CD14-positive monocyte (primary cell): ENCODE data around the gene PRPF31. TPM values are rescaled to one million over a fixed set of nuclear protein-coding genes. Genes with fewer than 3 reads are reported as not detected.

Experiments
- DNase-seq, 3 donors: peaks; one replicate each; pipeline ENCODE4 v3.0.0-alpha.2; 2011 to 2022
- H2AFZ ChIP-seq: 2 replicates; pipeline ENCODE4 v1.6.0; 2012; ENCODE audit warnings: mild to moderate bottlenecking, low read depth, low read length, inconsistent platforms; ENCODE audit not compliant: insufficient read depth, poor library complexity, severe bottlenecking
- H3K27ac ChIP-seq, 2 donors: 1 replicate in 1 of 2; 2 replicates in 1 of 2; pipeline ENCODE4 v1.5.1; 2012 to 2013; ENCODE audit warnings: low read length in 2 of 2, control low read depth in 1 of 2, inconsistent platforms in 1 of 2, low read depth in 1 of 2, mild to moderate bottlenecking in 1 of 2
- H3K27me3 ChIP-seq, 2 donors: one replicate each; pipeline versions ENCODE4 v1.6.0 to v1.6.1; 2011 to 2013; ENCODE audit warnings: low read length in 2 of 2; ENCODE audit not compliant: control insufficient read depth in 2 of 2, insufficient read depth in 2 of 2
- H3K36me3 ChIP-seq, 2 donors: replicated peaks in 1 of 2; 1 replicate in 1 of 2; 2 replicates in 1 of 2; pipeline versions ENCODE4 v1.5.1 to v1.6.1; 2012 to 2013; ENCODE audit warnings: low read length in 2 of 2, control low read depth in 1 of 2, inconsistent platforms in 1 of 2, mild to moderate bottlenecking in 1 of 2; ENCODE audit not compliant: insufficient read depth in 2 of 2, control insufficient read depth in 1 of 2
- H3K4me1 ChIP-seq, 2 donors: 1 replicate in 1 of 2; 2 replicates in 1 of 2; pipeline versions ENCODE4 v1.5.1 to v1.6.1; 2012 to 2013; ENCODE audit warnings: low read length in 2 of 2, control low read depth in 1 of 2, inconsistent platforms in 1 of 2, mild to moderate bottlenecking in 1 of 2, moderate library complexity in 1 of 2; ENCODE audit not compliant: insufficient read depth in 2 of 2, control insufficient read depth in 1 of 2
- H3K4me2 ChIP-seq: replicated peaks from 2 replicates; pipeline ENCODE3; 2012; ENCODE audit warnings: low read length, moderate library complexity, mild to moderate bottlenecking; ENCODE audit not compliant: poor library complexity, severe bottlenecking; ENCODE audit errors: extremely low read depth
- H3K4me3 ChIP-seq, 3 experiments: fragments of 200-600 bp in 1 of 3; sonication (generic) in 1 of 3; replicated peaks in 1 of 3; 1 replicate in 2 of 3; 2 replicates in 1 of 3; pipeline ENCODE4 v1.5.1; 2011 to 2013; ENCODE audit warnings: low read length in 3 of 3, mild to moderate bottlenecking in 3 of 3, control low read depth in 2 of 3, low read depth in 2 of 3, inconsistent platforms in 1 of 3, moderate library complexity in 1 of 3
- H3K79me2 ChIP-seq: 2 replicates; pipeline ENCODE4 v1.6.0; 2012; ENCODE audit warnings: mild to moderate bottlenecking, control low read depth, inconsistent platforms, low read length, moderate library complexity; ENCODE audit not compliant: insufficient read depth
- H3K9ac ChIP-seq: 2 replicates; pipeline ENCODE4 v1.6.0; 2017; ENCODE audit warnings: low read length, mild to moderate bottlenecking; ENCODE audit not compliant: insufficient read depth, poor library complexity, severe bottlenecking
- H3K9me3 ChIP-seq, 2 donors: replicated peaks in 1 of 2; 1 replicate in 1 of 2; 2 replicates in 1 of 2; pipeline versions ENCODE4 v1.5.1 to v1.6.1; 2012 to 2013; ENCODE audit warnings: low read length in 2 of 2, control low read depth in 1 of 2; ENCODE audit not compliant: control insufficient read depth in 1 of 2, insufficient read depth in 1 of 2
- H4K20me1 ChIP-seq: 2 replicates; pipeline ENCODE4 v1.6.0; 2012; ENCODE audit warnings: mild to moderate bottlenecking, low read length, control low read depth, moderate library complexity; ENCODE audit not compliant: insufficient read depth
- H3K27ac Mint-ChIP-seq, 7 donors: one replicate each; pipeline ENCODE4 v1.8.0; 2020; ENCODE audit warnings: mild to moderate bottlenecking in 7 of 7, mixed read lengths in 7 of 7, moderate library complexity in 6 of 7, inconsistent platforms in 2 of 7
- H3K27me3 Mint-ChIP-seq, 3 donors: one replicate each; pipeline ENCODE4 v1.8.0; 2021 to 2022; ENCODE audit warnings: low read depth in 3 of 3, mild to moderate bottlenecking in 3 of 3, mixed read lengths in 3 of 3, moderate library complexity in 3 of 3, inconsistent platforms in 1 of 3
- H3K36me3 Mint-ChIP-seq, 2 donors: one replicate each; pipeline ENCODE4 v1.8.0; 2020; ENCODE audit warnings: mixed read lengths in 2 of 2, inconsistent platforms in 1 of 2, mild to moderate bottlenecking in 1 of 2
- H3K4me1 Mint-ChIP-seq: one replicate; pipeline ENCODE4 v1.8.0; 2020; ENCODE audit warnings: mild to moderate bottlenecking, mixed read lengths
- H3K4me3 Mint-ChIP-seq, 2 donors: one replicate each; pipeline ENCODE4 v1.8.0; 2020; ENCODE audit warnings: mild to moderate bottlenecking in 2 of 2, mixed read lengths in 2 of 2, moderate library complexity in 1 of 2
- H3K9me3 Mint-ChIP-seq, 7 donors: one replicate each; pipeline ENCODE4 v1.8.0; 2020 to 2022; ENCODE audit warnings: mixed read lengths in 7 of 7, mild to moderate bottlenecking in 6 of 7, moderate library complexity in 6 of 7, inconsistent platforms in 2 of 7
- CTCF ChIP-seq: fragments of 200-600 bp; IDR thresholded peaks from one replicate; pipeline ENCODE4 v1.8.0; 2022; ENCODE audit warnings: antibody characterized with exemption, mild to moderate bottlenecking
- WGBS: methylation state at CpG from one replicate; pipeline ENCODE4 v1.1.5; 2013; ENCODE audit warnings: missing lambda C conversion rate; ENCODE audit not compliant: insufficient coverage; 5-methylcytosine and 5-hydroxymethylcytosine counted together
- intact Hi-C, 2 donors: fragments of 100-400 bp; cut with micrococcal nuclease; formaldehyde crosslinking; loops; one replicate each; pipeline versions ENCODE4 v1.15.0 to v1.15.1; 2023
- polyA minus RNA-seq: library from RNA; depleted of rRNA, polyadenylated mRNA; stranded (reverse); fragments of >200 nt; gene quantifications from 2 replicates; pipeline ENCODE4 v1.2.3, GENCODE V29; 2012
- polyA plus RNA-seq, 3 donors: library from polyadenylated mRNA; depleted of rRNA in 1 of 3; unstranded in 2 of 3; stranded (reverse) in 1 of 3; fragments of 300-500 nt in 2 of 3; fragments of >200 nt in 1 of 3; fragmentation: Illumina TruSeq in 2 of 3; gene quantifications; 1 replicate in 2 of 3; 2 replicates in 1 of 3; pipeline ENCODE4 v1.2.3, GENCODE V29; 2012 to 2021
- total RNA-seq, 12 experiments: library from RNA in 1 of 12; stranded (reverse) in 1 of 12; fragments of 120-200 nt in 1 of 12; gene quantifications; one replicate each; pipeline ENCODE4 v1.2.4 and lab custom pipeline; 2013 to 2026; ENCODE audit warnings: mixed read lengths in 6 of 12, inconsistent platforms in 1 of 12

PRPF31 gene, protein sequence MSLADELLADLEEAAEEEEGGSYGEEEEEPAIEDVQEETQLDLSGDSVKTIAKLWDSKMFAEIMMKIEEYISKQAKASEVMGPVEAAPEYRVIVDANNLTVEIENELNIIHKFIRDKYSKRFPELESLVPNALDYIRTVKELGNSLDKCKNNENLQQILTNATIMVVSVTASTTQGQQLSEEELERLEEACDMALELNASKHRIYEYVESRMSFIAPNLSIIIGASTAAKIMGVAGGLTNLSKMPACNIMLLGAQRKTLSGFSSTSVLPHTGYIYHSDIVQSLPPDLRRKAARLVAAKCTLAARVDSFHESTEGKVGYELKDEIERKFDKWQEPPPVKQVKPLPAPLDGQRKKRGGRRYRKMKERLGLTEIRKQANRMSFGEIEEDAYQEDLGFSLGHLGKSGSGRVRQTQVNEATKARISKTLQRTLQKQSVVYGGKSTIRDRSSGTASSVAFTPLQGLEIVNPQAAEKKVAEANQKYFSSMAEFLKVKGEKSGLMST
- 39.7 TPM for total RNA-seq (2013)
- 10 to 100 TPM; 34.4 to 51.8 (median 37.6) TPM for polyA plus RNA-seq
- 27.0 and 54.8 TPM in 2 replicates for polyA minus RNA-seq
- total RNA-seq (lab: John Stamatoyannopoulos, UW): 4.9 to 25.8 (median 18.3) reads per million in 11 experiments

- H3K36me3 ChIP-seq: peaks cover 22 to 40% of the 10 kb centered on the region in 2 donors
- H3K4me3 ChIP-seq: peak within 1 kb of the TSS; percentile 52 to 94 (median 83)
- H3K4me1 ChIP-seq: peaks cover 19 to 27% of the 10 kb centered on the region in 2 donors
- Mint-ChIP-seq H3K4me1 (peaks cover 29% of the 10 kb centered on the region), H3K36me3 (peaks cover 33 to 54% of the 10 kb centered on the region in 2 donors), H3K4me3 (peak within 1 kb of the TSS; percentile 90 to 98), H3K9me3 (no peaks in the 10 kb centered on the region), H3K27me3 (peaks cover 0 to 3% (median 0%) of the 10 kb centered on the region in 3 donors), H3K27ac (peak within 1 kb of the TSS; percentile 94 to 98 (median 98))
- peaks cover 44% of the 10 kb centered on the region for H3K79me2 ChIP-seq
- peaks cover 28% of the 10 kb centered on the region for H4K20me1 ChIP-seq
- DNase-seq: peak; percentile 97 to 98 (median 98)
- H3K4me2 ChIP-seq: peak within 1 kb of the TSS; percentile 87
- intact Hi-C loops: loop anchor here (1.0 to 2.0 kb wide), 2 partner anchors 12 to 13 kb away; partner anchors contain the start of gene NDUFA3 (in 1 of the 2)
- peak within 1 kb of the TSS; percentile 94 for H2AFZ ChIP-seq
- WGBS: under 1% methylated on average over 48 of the region's 60 CpGs
- no peaks in the 10 kb centered on the region for H3K27me3 ChIP-seq
- TF ChIP-seq CTCF: no peak
- peak within 1 kb of the TSS; percentile 70 to 84 for H3K27ac ChIP-seq
- peak within 1 kb of the TSS; percentile 71 for H3K9ac ChIP-seq
- H3K9me3 ChIP-seq: no peaks in the 10 kb centered on the region
These were observed at the start of gene PRPF31, which contains the start of gene TFPT for GRCh38 chr19:54115109-54116063. Gene PRPF31 (plus strand): TSS chr19:54115754. CDS start chr19:54118279, 2,525 bp downstream. Gene TFPT (minus strand): TSS chr19:54115657. CDS start chr19:54115269, 388 bp downstream.
